HG03045 (cell line): ENCODE results near the gene ZNF587B.
"Not testable (repeated sequence)": the region's sequence is repeated elsewhere in the genome, so short reads cannot be mapped to it uniquely, and the experiment has no call there.

Experiments
- ATAC-seq: cut with Tn5 transposase; IDR thresholded peaks from one replicate; pipeline ENCODE4 v1.9.1; 2021; ENCODE audit warnings: mild to moderate bottlenecking, moderate library complexity; ENCODE audit not compliant: unreplicated experiment

Gene ZNF587B

GRCh38 chr19:57830071-57830602, at the start of gene ZNF587B:
ZNF587B (plus strand) TSS chr19:57830299; CDS start chr19:57830529, 230 bp downstream.
- ATAC-seq = no peak

- no peak for ATAC-seq
Measured at GRCh38 chr19:57786286-57786685, 43.8 kb upstream of the ZNF587B start.

DNA sequence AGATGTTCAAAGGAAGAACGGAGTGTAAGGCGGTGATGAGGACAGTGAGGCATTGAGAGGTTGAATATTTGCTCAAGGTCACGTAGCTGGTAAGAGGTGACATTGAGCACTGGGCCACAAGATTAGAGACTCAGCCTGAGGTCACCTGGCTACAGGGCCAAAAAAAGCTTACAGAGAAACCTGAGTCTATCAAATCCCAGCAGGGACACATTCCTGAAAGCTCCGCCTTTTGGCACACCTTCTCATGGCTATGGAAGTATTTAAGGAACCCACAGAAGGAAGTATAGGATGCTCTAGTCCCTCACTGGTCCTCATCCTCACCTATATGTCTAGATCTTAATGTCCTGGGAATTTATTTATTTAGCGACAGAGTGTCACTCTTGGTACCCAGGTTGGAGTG, 43.2 kb upstream of the ZNF587B start:
- no peak for ATAC-seq

DNA sequence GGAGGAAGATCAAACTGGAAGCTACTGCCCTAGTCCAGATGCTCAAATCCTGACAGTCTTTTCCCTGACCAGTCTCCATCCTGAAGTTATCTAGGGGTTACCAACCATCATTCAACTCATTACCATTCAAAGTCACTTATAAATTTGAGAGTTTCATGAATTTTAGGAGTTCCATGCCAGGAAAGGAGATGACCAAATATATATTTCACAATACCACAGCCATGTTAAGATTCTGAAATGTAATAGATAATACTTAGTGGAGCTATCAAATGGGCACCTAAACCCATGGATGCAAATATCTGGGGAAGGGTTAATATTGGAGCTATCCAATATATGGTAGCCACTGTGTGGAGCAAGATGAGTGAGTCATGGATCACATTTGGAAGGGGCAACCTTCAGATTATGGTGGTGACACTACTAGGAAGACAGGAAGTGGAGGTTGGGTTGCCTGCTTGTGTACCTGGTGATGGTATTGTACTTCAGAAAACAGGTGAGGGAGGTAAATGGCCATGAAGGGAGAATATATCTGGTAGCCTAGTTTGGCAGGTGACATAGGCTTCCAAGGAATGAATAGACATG, 41.9 kb upstream of the ZNF587B start:
- no peak for ATAC-seq

DNA sequence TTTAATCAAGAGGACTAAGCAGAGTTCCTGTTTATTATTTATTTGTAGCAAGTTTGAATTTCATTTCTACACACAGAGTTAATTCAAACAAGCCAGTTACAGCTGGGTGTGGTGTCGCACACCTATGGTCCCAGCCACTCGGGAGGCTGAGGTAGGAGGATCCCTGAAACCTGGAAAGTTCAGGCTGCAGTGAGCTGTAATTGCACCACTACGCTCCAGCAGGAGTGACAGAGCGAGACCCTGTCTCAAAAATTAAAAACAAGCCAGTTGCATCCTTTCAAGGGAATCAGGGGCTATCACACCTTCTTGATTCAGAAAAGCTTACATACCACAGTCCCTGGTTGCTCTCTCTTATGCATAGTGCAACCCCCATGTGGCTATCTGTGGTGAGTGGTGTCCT, 40.8 kb upstream of the ZNF587B start:
- ATAC-seq = no peak

DNA sequence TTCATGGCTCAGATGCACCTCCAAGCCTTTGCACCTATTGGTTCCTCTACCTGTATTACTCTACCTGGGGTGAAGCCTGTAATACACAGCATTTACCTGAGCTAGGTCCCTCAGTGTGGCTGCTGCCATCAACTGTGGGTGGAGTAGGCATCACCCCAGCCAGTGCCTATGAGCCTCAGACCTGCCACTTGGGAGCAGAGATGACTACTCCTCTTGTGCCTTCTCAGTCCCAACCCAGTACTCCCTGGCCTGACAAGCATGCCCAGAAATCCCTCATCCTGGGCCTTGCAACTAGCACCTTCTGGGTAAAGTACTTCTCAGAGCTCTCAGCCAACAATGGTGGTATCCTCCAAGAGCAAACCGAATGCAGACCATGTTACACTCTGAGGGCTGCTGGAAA, 33.5 kb upstream of the ZNF587B start:
- ATAC-seq = not testable (repeated sequence)

DNA sequence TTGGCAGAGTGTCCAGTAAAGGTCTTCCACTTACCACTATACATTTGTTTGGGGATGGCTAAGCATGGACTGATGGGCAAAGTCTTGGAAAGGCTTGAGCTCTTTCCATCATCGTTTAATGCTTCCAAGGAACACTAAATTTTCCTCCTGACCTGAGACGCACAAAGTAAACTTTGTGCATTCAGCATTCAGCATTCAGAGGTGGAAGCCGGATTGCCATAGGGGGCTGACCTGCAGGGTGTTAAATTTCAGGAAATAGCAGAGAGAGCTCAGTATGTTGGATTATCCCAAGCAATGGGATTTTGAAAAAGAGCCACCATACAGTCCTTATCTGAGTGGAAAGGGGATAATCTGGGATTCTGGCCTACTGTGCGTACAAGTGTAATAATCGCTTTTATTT, 29.4 kb upstream of the ZNF587B start:
- ATAC-seq = no peak

GRCh38 chr19:57802269-57802668, 27.8 kb upstream of the ZNF587B start:
- ATAC-seq = no peak

DNA sequence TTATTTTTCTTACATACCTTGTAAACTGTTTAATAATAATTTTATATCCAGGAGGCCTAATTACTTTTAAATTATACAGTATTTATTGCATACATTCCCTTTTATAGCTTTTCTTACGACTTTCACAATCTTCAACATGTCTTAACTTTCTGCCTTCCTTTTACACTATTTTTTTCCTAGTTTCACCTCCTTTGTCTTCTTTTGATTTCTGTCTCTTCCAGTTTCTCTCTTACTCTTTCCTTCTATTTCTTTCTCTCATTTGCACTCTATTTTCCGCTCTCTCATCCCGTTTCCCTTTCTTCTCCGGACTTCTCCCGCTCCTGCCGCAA, 26.9 kb upstream of the ZNF587B start:
- no peak for ATAC-seq

DNA sequence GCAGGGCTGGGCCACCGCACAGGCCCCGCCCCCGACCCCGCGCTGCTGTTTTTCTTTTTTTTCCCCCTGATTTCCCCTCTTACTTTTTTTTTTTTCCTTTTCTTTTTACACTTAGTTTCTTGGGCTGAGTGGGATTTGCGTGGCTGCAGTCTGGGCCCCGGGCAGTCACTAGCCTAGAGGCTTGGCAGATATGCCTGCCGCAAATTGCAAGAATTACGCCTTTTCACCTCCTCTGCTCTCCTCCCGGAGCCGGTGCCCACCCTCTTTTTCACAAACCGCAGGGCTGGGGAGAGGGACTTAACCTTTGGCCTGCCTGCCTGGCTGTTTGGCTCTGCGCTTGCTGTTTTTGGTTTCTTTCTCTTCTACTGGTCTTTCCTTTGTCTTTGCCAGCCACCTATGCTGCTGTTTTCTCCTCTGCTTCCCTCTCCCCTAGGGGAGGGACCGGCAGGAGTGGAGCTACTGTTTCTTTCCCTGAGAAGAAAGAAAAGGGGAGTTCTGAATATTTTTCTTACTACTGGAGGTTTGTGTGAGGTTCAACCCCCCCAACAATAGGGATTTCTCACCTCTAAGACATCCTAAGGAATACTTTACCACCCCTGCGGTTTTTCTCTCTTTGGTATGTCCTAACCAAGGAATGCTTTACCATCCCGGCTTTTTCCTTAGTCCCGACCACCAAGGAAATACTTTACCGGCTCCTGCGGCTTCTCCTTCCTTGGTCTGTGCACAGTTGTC, 26.3 kb upstream of the ZNF587B start:
- no peak for ATAC-seq

DNA sequence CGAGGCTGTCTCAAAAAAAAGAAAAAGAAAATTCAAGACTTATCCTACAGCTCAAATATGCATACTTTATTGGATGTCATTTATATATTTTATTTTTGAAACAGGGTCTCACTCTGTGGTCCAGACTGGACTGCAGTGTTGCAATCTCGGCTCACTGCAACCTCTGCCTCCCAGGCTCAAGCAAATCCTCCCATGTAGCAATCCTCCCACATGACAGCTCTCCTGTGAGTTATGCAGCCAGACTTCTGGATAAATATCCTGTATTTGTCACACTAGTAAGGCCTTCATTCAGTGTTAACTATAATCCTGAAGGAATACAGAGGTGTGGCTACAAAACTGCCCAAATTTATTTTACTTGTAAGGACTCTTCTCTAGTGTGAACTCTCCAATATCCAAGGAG, 22.6 kb upstream of the ZNF587B start:
- ATAC-seq = no peak

DNA sequence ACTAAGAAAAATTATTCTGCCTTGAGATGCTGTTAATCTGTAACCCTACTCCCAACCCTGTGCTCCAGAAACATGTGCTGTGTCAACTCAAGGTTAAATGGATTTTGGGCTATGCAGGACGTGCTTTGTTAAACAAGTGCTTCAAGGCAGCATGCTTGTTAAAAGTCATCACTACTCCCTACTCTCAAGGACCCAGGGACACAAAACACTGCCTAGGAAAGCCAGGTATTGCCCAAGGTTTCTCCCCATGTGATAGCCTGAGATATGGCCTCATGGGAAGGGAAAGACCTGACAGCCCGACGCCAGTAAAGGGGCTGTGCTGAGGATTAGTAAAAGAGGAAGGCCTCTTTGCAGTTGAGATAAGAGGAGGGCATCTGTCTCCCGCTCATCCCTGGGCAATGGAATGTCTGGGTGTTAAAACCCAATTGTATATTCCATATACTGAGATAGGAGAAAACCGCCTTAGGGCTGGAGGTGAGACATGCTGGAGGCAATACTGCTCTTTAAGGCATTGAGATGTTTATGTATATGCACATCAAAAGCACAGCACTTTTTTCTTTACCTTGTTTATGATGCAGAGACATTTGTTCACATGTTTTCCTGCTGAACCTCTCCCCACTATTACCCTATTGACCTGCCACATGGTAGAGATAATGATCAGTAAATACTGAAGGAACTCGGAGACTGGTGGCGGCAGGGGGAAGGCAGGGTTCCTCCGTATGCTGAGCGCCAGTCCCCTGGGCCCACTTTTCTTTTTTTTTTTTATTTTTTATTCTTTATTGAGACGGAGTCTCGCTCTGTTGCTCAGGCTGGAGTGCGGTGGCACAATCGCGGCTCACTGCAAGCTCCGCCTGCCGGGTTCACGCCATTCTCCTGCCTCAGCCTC, 19.4 kb upstream of the ZNF587B start:
- not testable (repeated sequence) for ATAC-seq

- ATAC-seq = peak; percentile 49
Measured at GRCh38 chr19:57812226-57812625, 17.9 kb upstream of the ZNF587B start.

DNA sequence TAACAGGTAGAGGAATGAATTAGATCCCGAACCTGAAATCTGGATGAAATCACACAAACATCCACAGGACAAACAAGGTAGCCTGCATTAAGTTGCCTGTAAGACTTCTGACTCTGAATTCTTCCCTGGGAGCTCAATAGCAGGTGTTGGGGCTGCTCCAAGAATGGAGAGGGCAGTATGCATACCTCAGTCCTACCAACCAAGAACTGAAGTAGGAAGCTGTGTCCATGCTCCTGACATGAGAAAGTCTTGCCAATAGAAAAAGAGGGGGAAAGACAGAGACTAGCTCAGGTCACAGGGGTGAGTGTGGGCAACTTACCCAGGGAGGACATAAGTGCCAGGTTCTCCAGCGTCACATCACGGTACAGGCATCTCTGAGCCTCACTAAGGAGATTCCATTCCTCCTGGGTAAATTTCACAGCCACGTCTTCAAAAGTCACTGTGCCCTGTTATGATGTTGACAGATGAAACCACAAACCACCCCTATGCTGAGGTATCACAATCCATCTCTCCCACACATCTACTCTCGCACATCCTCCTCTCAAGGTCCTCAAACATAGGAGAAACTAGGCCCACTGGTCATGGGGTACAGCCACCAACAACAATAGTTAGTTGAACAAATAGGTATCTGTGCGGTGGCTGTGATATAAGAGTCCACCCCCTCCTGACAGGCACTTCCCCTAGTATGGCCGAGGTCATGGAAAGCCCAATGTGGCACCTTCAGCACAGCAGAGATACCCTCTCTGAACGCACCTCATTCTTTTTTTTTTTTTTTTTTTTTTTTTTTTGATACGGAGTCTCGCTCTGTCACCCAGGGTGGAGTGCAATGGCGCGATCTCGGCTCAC, 16.9 kb upstream of the ZNF587B start:
- ATAC-seq = not testable (repeated sequence)

- no peak for ATAC-seq
Measured at GRCh38 chr19:57813919-57814504, 16.1 kb upstream of the ZNF587B start.

GRCh38 chr19:57814505-57815246, 15.4 kb upstream of the ZNF587B start, which contains the start of gene ZNF552:
ZNF552 (minus strand) TSS chr19:57814913; CDS start chr19:57814743, 170 bp downstream.
- peak; percentile 62 for ATAC-seq

- ATAC-seq = no peak
Measured at GRCh38 chr19:57815247-57816075, 14.6 kb upstream of the ZNF587B start.

DNA sequence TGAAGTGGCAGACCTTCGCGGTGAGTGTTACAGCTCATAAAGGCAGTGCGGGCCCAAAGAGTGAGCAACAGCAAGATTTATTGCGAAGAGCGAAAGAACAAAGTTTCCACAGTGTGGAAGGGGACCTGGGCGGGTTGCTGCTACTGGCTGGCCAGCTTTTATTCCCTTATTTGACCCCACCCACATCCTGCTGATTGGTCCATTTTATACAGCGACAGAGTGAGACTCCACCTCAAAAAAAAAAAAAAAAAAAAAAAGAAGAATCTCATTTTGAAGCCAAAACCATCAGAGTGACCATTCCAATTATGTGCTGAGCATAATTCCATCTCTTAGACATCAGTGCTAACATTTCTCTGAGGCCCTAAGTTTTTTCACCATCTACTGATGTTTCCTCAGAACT, 13.4 kb upstream of the ZNF587B start:
- no peak for ATAC-seq

- no peak for ATAC-seq
Measured at GRCh38 chr19:57817976-57818375, 12.1 kb upstream of the ZNF587B start.
